SK-N-SH (cell line): ENCODE measurements around the gene IRGQ. TPM values are rescaled to one million over a fixed set of nuclear protein-coding genes. Genes with fewer than 3 reads are reported as not detected.

Experiments
- CTCF ChIA-PET: fragments of 300-600, 350-600 bp; formaldehyde crosslinking; extraction: SDS; loops from one replicate; lab custom pipeline; 2021; lab: Yijun Ruan, JAX
- POLR2A ChIA-PET: fragments of 350-600 bp; sonication (Branson Sonifier 250); formaldehyde crosslinking; extraction: SDS; loops from one replicate; lab custom pipeline; 2020; ENCODE audit warnings: antibody characterized with exemption, inconsistent platforms; lab: Yijun Ruan, JAX
- DNase-seq: peaks from one replicate; pipeline ENCODE4 v3.0.0; 2012
- H2AFZ ChIP-seq: fragments of 200-600 bp; sonication (generic); 2 replicates; pipeline ENCODE4 v1.8.1; 2016; ENCODE audit warnings: antibody characterized with exemption, mild to moderate bottlenecking, low read depth
- H3F3A ChIP-seq: fragments of 200-600 bp; sonication (generic); replicated peaks from 2 replicates; pipeline ENCODE3; 2016; ENCODE audit warnings: antibody characterized with exemption, mild to moderate bottlenecking; ENCODE audit not compliant: insufficient read depth
- H3K27ac ChIP-seq, 2 experiments: fragments of 200-500 bp in 1 of 2; fragments of 200-600 bp in 1 of 2; sonication (Bioruptor generic) in 1 of 2; sonication (generic), shearing (Covaris generic) in 1 of 2; 2 replicates each; pipeline versions ENCODE4 v1.5.1 to v1.6.1; 2014 to 2016; ENCODE audit warnings: low read depth in 2 of 2, inconsistent platforms in 1 of 2, low read length in 1 of 2, mild to moderate bottlenecking in 1 of 2, mixed read lengths in 1 of 2
- H3K27me3 ChIP-seq: fragments of 200-600 bp; sonication (generic), shearing (Covaris generic); 2 replicates; pipeline ENCODE4 v1.6.1; 2016; ENCODE audit warnings: mixed run types; ENCODE audit not compliant: insufficient read depth
- H3K36me3 ChIP-seq, 2 experiments: fragments of 200-500 bp in 1 of 2; fragments of 200-600 bp in 1 of 2; sonication (Bioruptor generic) in 1 of 2; sonication (generic) in 1 of 2; replicated peaks in 1 of 2; 2 replicates each; pipeline versions ENCODE3 to v1.5.1; 2014 to 2016; ENCODE audit warnings: low read length in 1 of 2, mild to moderate bottlenecking in 1 of 2; ENCODE audit not compliant: insufficient read depth in 2 of 2, control insufficient read depth in 1 of 2
- H3K4me1 ChIP-seq, 2 experiments: fragments of 200-500 bp in 1 of 2; fragments of 200-600 bp in 1 of 2; sonication (Bioruptor generic) in 1 of 2; sonication (generic), shearing (Covaris generic) in 1 of 2; 2 replicates each; pipeline versions ENCODE4 v1.5.1 to v1.6.1; 2014 to 2016; ENCODE audit warnings: low read depth in 1 of 2, low read length in 1 of 2, mixed run types in 1 of 2; ENCODE audit not compliant: insufficient read depth in 2 of 2, control insufficient read depth in 1 of 2
- H3K4me2 ChIP-seq: fragments of 200-600 bp; sonication (generic), shearing (Covaris generic); 2 replicates; pipeline ENCODE4 v1.6.1; 2017; ENCODE audit warnings: mixed run types
- H3K4me3 ChIP-seq, 2 experiments: fragments of 200-500 bp in 1 of 2; fragments of 200-600 bp in 1 of 2; sonication (Bioruptor generic) in 1 of 2; sonication (generic), shearing (Covaris generic) in 1 of 2; 2 replicates each; pipeline versions ENCODE4 v1.5.1 to v1.8.1; 2014 to 2016; ENCODE audit warnings: low read depth in 2 of 2, inconsistent platforms in 1 of 2, low read length in 1 of 2, mild to moderate bottlenecking in 1 of 2, mixed read lengths in 1 of 2, moderate library complexity in 1 of 2
- H3K79me2 ChIP-seq: fragments of 200-600 bp; sonication (generic); 2 replicates; pipeline ENCODE4 v1.8.1; 2017; ENCODE audit warnings: mild to moderate bottlenecking; ENCODE audit not compliant: insufficient read depth
- H3K9ac ChIP-seq: fragments of 200-600 bp; sonication (generic); 2 replicates; pipeline ENCODE4 v1.6.1; 2017; ENCODE audit warnings: mixed run types
- H3K9me2 ChIP-seq: fragments of 200-600 bp; sonication (generic); 2 replicates; pipeline ENCODE4 v1.6.1; 2017; ENCODE audit warnings: mixed run types
- H3K9me3 ChIP-seq: fragments of 200-600 bp; sonication (generic); 2 replicates; pipeline ENCODE4 v1.6.1; 2017; ENCODE audit warnings: mixed run types, mild to moderate bottlenecking, moderate library complexity
- H4K20me1 ChIP-seq: fragments of 200-600 bp; sonication (generic); 2 replicates; pipeline ENCODE4 v1.6.1; 2017; ENCODE audit warnings: mild to moderate bottlenecking, mixed run types; ENCODE audit not compliant: insufficient read depth
- CHD2 ChIP-seq: fragments of 150-350 bp; IDR thresholded peaks from 2 replicates; pipeline ENCODE4 v1.6.1; 2018; ENCODE audit warnings: low read length; ENCODE audit not compliant: partially characterized antibody
- ELF1 ChIP-seq: IDR thresholded peaks from 2 replicates; pipeline ENCODE4 v1.4.0; 2012
- FOSL2 ChIP-seq: IDR thresholded peaks from 2 replicates; pipeline ENCODE4 v1.4.0; 2012; ENCODE audit warnings: low read depth, mild to moderate bottlenecking, moderate library complexity, borderline replicate concordance
- FOXJ3 ChIP-seq: sonication (generic); formaldehyde crosslinking; IDR thresholded peaks from 2 replicates; pipeline ENCODE4 v1.5.1; 2020; ENCODE audit warnings: mild to moderate bottlenecking, missing genetic modification reagents
- FOXM1 ChIP-seq: IDR thresholded peaks from 2 replicates; pipeline ENCODE4 v1.4.0; 2012; ENCODE audit warnings: low read depth, mild to moderate bottlenecking
- GABPA ChIP-seq: IDR thresholded peaks from 2 replicates; pipeline ENCODE4 v1.4.0; 2012; ENCODE audit warnings: low read depth, mild to moderate bottlenecking
- GATA2 ChIP-seq: sonication (generic); formaldehyde crosslinking; IDR thresholded peaks from 2 replicates; pipeline ENCODE4 v1.5.0; 2020; ENCODE audit warnings: mild to moderate bottlenecking, missing genetic modification reagents
- JUND ChIP-seq: IDR thresholded peaks from 2 replicates; pipeline ENCODE4 v1.4.0; 2012
- NFIC ChIP-seq: IDR thresholded peaks from 2 replicates; pipeline ENCODE4 v1.4.0; 2012; ENCODE audit warnings: borderline replicate concordance
- RAD21 ChIP-seq: IDR thresholded peaks from 2 replicates; pipeline ENCODE4 v1.6.1; 2012; ENCODE audit warnings: mild to moderate bottlenecking, low read length
- RCOR1 ChIP-seq: fragments of 150-350 bp; IDR thresholded peaks from 2 replicates; pipeline ENCODE4 v1.6.1; 2017; ENCODE audit warnings: antibody characterized with exemption, low read length
- RFX5 ChIP-seq: IDR thresholded peaks from 2 replicates; pipeline ENCODE4 v1.6.1; 2012; ENCODE audit warnings: mild to moderate bottlenecking, improper control_type of control experiment, low read length
- SIN3A ChIP-seq: IDR thresholded peaks from 2 replicates; pipeline ENCODE4 v1.6.1; 2012; ENCODE audit warnings: low read depth, mild to moderate bottlenecking, low read length, moderate library complexity, borderline replicate concordance
- TEAD4 ChIP-seq: IDR thresholded peaks from 2 replicates; pipeline ENCODE4 v1.4.0; 2012; ENCODE audit warnings: mild to moderate bottlenecking, borderline replicate concordance; ENCODE audit not compliant: insufficient read depth
- YY1 ChIP-seq: IDR thresholded peaks from 2 replicates; pipeline ENCODE4 v1.4.0; 2012; ENCODE audit warnings: low read depth, mild to moderate bottlenecking
- WGBS: methylation state at CpG from one replicate; pipeline ENCODE4 v1.1.6; 2017; ENCODE audit warnings: low lambda C conversion rate; 5-methylcytosine and 5-hydroxymethylcytosine counted together
- polyA plus RNA-seq, 3 experiments: library from polyadenylated mRNA; depleted of rRNA; stranded (reverse); fragments of >200 nt; gene quantifications; 2 replicates each; pipeline ENCODE4 v1.2.3, GENCODE V29; 2012
- TF ChIP-seq, protein P1 (sequence below): IDR thresholded peaks from 2 replicates; pipeline ENCODE4 v1.6.1; 2012; ENCODE audit warnings: mild to moderate bottlenecking, low read depth, low read length, moderate library complexity
- TF ChIP-seq, protein P2 (sequence below): fragments of 150-350 bp; IDR thresholded peaks from 2 replicates; pipeline ENCODE4 v1.6.1; 2016; ENCODE audit warnings: mild to moderate bottlenecking, low read depth, low read length
- TF ChIP-seq, protein P3 (sequence below): fragments of 200-600 bp; sonication (generic); IDR thresholded peaks from 2 replicates; pipeline ENCODE4 v1.6.1; 2017; ENCODE audit warnings: antibody characterized with exemption, mild to moderate bottlenecking, moderate library complexity

The IRGQ gene
- polyA plus RNA-seq, 1 of the 3 experiments (the other 2 are of a cell fraction) = 8.4 TPM

DNA sequence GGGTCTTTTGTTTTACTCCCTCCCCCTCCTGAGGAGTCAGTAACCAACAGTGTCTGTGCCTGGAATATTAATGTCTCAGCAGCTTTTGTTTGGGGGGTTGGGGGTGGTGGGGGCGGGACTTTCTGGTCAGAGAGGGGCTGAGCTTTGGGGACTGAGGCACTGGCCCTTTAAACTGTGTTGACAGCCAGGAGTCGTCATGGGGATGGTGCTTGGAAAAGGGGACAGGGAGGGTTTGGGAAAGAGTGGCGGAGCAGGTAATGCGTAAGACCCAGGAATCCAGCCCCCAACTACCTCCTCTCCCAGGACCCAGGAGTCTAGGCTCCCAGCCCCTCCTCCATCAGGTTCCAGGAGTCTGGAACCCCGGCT, 38.6 kb upstream of the IRGQ start (continued):
- TF ChIP-seq, protein P1, sequence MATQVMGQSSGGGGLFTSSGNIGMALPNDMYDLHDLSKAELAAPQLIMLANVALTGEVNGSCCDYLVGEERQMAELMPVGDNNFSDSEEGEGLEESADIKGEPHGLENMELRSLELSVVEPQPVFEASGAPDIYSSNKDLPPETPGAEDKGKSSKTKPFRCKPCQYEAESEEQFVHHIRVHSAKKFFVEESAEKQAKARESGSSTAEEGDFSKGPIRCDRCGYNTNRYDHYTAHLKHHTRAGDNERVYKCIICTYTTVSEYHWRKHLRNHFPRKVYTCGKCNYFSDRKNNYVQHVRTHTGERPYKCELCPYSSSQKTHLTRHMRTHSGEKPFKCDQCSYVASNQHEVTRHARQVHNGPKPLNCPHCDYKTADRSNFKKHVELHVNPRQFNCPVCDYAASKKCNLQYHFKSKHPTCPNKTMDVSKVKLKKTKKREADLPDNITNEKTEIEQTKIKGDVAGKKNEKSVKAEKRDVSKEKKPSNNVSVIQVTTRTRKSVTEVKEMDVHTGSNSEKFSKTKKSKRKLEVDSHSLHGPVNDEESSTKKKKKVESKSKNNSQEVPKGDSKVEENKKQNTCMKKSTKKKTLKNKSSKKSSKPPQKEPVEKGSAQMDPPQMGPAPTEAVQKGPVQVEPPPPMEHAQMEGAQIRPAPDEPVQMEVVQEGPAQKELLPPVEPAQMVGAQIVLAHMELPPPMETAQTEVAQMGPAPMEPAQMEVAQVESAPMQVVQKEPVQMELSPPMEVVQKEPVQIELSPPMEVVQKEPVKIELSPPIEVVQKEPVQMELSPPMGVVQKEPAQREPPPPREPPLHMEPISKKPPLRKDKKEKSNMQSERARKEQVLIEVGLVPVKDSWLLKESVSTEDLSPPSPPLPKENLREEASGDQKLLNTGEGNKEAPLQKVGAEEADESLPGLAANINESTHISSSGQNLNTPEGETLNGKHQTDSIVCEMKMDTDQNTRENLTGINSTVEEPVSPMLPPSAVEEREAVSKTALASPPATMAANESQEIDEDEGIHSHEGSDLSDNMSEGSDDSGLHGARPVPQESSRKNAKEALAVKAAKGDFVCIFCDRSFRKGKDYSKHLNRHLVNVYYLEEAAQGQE = no peak
- TF ChIP-seq CHD2 = no peak

DNA sequence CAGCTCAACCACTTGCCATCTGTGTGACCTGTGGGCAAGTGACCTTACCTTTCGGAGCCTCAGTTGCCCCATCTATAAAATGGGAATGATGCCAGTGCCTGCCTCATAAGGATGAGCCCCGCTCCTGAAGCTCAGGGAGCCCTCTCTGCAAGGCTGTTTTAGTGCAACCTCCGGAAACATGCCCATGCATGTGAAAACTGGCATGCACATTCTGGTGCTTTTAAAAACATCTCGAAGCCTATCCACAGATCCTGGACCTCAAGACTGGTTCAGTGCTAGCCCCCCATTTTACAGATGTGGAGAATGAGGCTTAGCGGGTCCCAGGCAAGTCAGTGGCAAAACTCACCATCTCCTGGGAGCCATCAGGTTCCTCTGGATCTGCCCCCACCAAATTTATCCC, 38.1 kb upstream of the IRGQ start:
- no peaks in the 10 kb centered on the region for H3K9me2 ChIP-seq
- POLR2A ChIA-PET = no interaction called here
- H3K4me2 ChIP-seq = no peak overlapping the region
- H3K4me3 ChIP-seq = no peak overlapping the region
- peaks cover 4% of the 10 kb centered on the region for H3F3A ChIP-seq
- TF ChIP-seq ELF1 (no peak), JUND (no peak), YY1 (no peak), FOXM1 (no peak), FOXJ3 (CRISPR knock-in tag) (no peak), RCOR1 (no peak), RAD21 (no peak), CHD2 (no peak), GABPA (no peak), NFIC (no peak), GATA2 (CRISPR knock-in tag) (no peak)
- TF ChIP-seq, protein P2, sequence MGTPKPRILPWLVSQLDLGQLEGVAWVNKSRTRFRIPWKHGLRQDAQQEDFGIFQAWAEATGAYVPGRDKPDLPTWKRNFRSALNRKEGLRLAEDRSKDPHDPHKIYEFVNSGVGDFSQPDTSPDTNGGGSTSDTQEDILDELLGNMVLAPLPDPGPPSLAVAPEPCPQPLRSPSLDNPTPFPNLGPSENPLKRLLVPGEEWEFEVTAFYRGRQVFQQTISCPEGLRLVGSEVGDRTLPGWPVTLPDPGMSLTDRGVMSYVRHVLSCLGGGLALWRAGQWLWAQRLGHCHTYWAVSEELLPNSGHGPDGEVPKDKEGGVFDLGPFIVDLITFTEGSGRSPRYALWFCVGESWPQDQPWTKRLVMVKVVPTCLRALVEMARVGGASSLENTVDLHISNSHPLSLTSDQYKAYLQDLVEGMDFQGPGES = no peak
- H3K9me3 ChIP-seq = no peaks in the 10 kb centered on the region
- 88% methylated on average over 5 of the region's 5 CpGs for WGBS
- no peak overlapping the region for H2AFZ ChIP-seq
- H3K36me3 ChIP-seq = no peaks in the 10 kb centered on the region
- H3K27me3 ChIP-seq = no peaks in the 10 kb centered on the region; the same call in 1 of the 2 replicates
- CTCF ChIA-PET = no interaction called here
- H3K9ac ChIP-seq = no peak overlapping the region
- no peaks in the 10 kb centered on the region for H4K20me1 ChIP-seq
- H3K4me1 ChIP-seq = peaks cover 0 to 8% of the 10 kb centered on the region in 2 experiments; a peak in 1 of 4 replicates
- no peak for DNase-seq
- H3K27ac ChIP-seq = no peak overlapping the region
- no peaks in the 10 kb centered on the region for H3K79me2 ChIP-seq

DNA sequence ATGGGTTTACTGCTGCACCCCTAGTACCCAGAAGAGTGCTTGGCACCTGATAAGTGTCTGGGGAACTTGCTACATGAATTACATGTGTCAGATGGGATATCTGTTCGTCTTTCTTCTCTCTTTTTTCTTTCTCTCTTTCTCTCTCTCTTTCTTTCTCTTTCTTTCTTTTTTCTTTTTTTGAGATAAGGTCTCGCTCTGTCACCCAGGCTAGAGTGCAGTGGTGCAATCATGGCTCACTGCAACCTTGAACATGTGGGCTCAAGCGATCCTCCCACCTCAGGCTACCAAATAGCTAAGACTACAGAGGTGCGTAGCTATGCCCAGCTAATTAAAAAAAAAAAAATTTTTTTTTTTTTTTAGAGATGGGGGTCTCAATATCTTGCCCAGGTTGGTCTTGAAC, 37.6 kb upstream of the IRGQ start:
- Histone ChIP-seq H3K4me3 (no peak overlapping the region), H3K36me3 (no peaks in the 10 kb centered on the region), H3K4me1 (peaks cover 0 to 3% of the 10 kb centered on the region in 2 experiments; a peak in 1 of 4 replicates), H3K9ac (no peak overlapping the region), H3K27me3 (no peaks in the 10 kb centered on the region), H3F3A (peaks cover 4% of the 10 kb centered on the region), H3K9me2 (no peaks in the 10 kb centered on the region), H3K79me2 (no peaks in the 10 kb centered on the region), H3K9me3 (no peaks in the 10 kb centered on the region), H3K27ac (no peak overlapping the region), H3K4me2 (no peak overlapping the region), H2AFZ (no peak overlapping the region), H4K20me1 (no peaks in the 10 kb centered on the region)
- TF ChIP-seq TEAD4 = no peak
- TF ChIP-seq SIN3A = no peak
- TF ChIP-seq, protein P3, sequence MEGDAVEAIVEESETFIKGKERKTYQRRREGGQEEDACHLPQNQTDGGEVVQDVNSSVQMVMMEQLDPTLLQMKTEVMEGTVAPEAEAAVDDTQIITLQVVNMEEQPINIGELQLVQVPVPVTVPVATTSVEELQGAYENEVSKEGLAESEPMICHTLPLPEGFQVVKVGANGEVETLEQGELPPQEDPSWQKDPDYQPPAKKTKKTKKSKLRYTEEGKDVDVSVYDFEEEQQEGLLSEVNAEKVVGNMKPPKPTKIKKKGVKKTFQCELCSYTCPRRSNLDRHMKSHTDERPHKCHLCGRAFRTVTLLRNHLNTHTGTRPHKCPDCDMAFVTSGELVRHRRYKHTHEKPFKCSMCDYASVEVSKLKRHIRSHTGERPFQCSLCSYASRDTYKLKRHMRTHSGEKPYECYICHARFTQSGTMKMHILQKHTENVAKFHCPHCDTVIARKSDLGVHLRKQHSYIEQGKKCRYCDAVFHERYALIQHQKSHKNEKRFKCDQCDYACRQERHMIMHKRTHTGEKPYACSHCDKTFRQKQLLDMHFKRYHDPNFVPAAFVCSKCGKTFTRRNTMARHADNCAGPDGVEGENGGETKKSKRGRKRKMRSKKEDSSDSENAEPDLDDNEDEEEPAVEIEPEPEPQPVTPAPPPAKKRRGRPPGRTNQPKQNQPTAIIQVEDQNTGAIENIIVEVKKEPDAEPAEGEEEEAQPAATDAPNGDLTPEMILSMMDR = no peak
- no peak for TF ChIP-seq FOSL2
- TF ChIP-seq YY1 = no peak
- no peak for TF ChIP-seq RFX5
- 92% methylated on average over 4 of the region's 4 CpGs for WGBS
- DNase-seq = no peak
- CTCF ChIA-PET = no interaction called here
- POLR2A ChIA-PET = no interaction called here
